ENCODE measurements around the gene CDR2L. TPM values are rescaled to one million over a fixed set of nuclear protein-coding genes. Genes with fewer than 3 reads are reported as not detected.

CDR2L gene
- polyA plus RNA-seq, 3 donors, result 0.05 TPM; not detected in 2

DNA sequence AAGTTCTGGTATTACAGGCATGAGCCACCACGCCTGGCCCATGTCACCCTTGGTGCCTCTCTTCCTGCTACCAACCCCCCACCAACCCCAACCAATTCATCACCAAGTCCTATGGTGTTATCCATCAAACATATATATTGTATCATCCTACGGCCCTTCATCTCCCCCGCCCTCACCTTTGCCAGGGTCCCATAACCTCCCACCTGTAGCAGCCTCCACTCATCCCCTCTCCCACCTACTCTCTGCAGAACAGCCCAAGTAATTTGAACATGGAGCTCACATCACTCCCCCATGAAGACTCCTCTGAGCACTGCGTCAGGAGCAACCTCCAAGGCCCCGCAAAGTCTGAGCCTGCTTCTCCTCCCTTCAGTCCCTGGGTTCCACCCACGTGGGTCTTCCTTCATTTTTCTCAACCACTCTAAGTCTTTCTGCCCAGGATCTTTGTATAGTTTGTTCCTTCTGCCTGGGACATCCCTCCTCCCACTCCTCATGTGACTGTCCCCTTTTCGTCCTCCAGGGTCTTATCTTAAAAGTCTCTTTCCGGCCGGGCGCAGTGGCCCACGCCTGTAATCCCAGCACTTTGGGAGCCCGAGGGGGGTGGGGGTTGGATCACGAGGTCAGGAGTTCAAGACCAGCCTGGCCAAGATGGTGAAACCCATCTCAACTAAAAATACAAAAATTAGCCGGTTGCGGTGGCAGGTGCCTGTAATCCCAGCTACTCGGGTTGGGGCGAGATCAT, 7.9 kb upstream of the CDR2L start:
- no peaks in the 10 kb centered on the region for H3K79me2 ChIP-seq (ENCODE audit: insufficient read depth, low read length)
- Mint-ChIP-seq H3K27ac (peak overlapping the region in 1 of 7 donors; percentile 17), H3K4me1 (peaks cover 16% of the 10 kb centered on the region), H3K36me3 (peaks cover 0 to 2% of the 10 kb centered on the region in 2 donors), H3K27me3 (ENCODE audit: low read depth in 3 of 3) (peaks cover 62 to 82% (median 75%) of the 10 kb centered on the region in 3 donors), H3K9me3 (peaks cover 0 to 12% (median 3%) of the 10 kb centered on the region in 7 donors), H3K4me3 (peak overlapping the region in 1 of 2 donors; percentile 31)
- H3K27me3 ChIP-seq (ENCODE audit: control insufficient read depth in 2 of 2, insufficient read depth in 2 of 2, low read length in 2 of 2), result peaks cover 23 to 51% of the 10 kb centered on the region in 2 donors
- H3K4me2 ChIP-seq (replicated peaks; ENCODE audit: extremely low read depth, low read length, poor library complexity, severe bottlenecking), result no peak overlapping the region
- intact Hi-C loops (cut with micrococcal nuclease), result loop anchor here in 1 of 2 donors (10.0 kb wide), 1 partner anchor 55 kb away; no protein-coding TSS in a partner anchor
- H2AFZ ChIP-seq (ENCODE audit: insufficient read depth, low read depth, low read length, poor library complexity, severe bottlenecking), result no peak overlapping the region
- WGBS (ENCODE audit: insufficient coverage), result 80% methylated on average over 11 of the region's 17 CpGs
- H4K20me1 ChIP-seq (ENCODE audit: insufficient read depth, low read length), result no peaks in the 10 kb centered on the region
- TF ChIP-seq CTCF (IDR thresholded peaks at IDR 0.05), result no peak
- H3K9me3 ChIP-seq (replicated peaks in 1 of 2; ENCODE audit: control insufficient read depth in 1 of 2, insufficient read depth in 1 of 2, low read length in 2 of 2), result no peaks in the 10 kb centered on the region
- H3K4me1 ChIP-seq (ENCODE audit: control insufficient read depth in 1 of 2, insufficient read depth in 2 of 2, low read length in 2 of 2), result peaks cover 13 to 17% of the 10 kb centered on the region in 2 donors
- H3K4me3 ChIP-seq (replicated peaks in 1 of 3; ENCODE audit: low read depth in 2 of 3, low read length in 3 of 3), result no peak overlapping the region
- DNase-seq, result no peak
- no peaks in the 10 kb centered on the region for H3K36me3 ChIP-seq (replicated peaks in 1 of 2; ENCODE audit: control insufficient read depth in 1 of 2, insufficient read depth in 2 of 2, low read length in 2 of 2)
- no peak overlapping the region for H3K27ac ChIP-seq (ENCODE audit: low read depth in 1 of 2, low read length in 2 of 2)
- no peak overlapping the region for H3K9ac ChIP-seq (ENCODE audit: insufficient read depth, low read length, poor library complexity, severe bottlenecking)

- peak overlapping the region; percentile 24 to 76 (median 27) for H3K4me3 ChIP-seq (replicated peaks in 1 of 3; ENCODE audit: low read depth in 2 of 3, low read length in 3 of 3)
- H3K9ac ChIP-seq (ENCODE audit: insufficient read depth, low read length, poor library complexity, severe bottlenecking), result peak overlapping the region; percentile 34
- H3K36me3 ChIP-seq (replicated peaks in 1 of 2; ENCODE audit: control insufficient read depth in 1 of 2, insufficient read depth in 2 of 2, low read length in 2 of 2), result no peaks in the 10 kb centered on the region
- H3K4me3 Mint-ChIP-seq, result peak overlapping the region; percentile 79 to 92
- peaks cover 0 to 2% of the 10 kb centered on the region in 2 donors for H3K36me3 Mint-ChIP-seq
- WGBS (ENCODE audit: insufficient coverage), result 66% methylated on average over 5 of the region's 16 CpGs
- peaks cover 59 to 73% (median 72%) of the 10 kb centered on the region in 3 donors for H3K27me3 Mint-ChIP-seq (ENCODE audit: low read depth in 3 of 3)
- H3K9me3 Mint-ChIP-seq, result peaks cover 0 to 12% (median 3%) of the 10 kb centered on the region in 7 donors
- TF ChIP-seq CTCF (IDR thresholded peaks at IDR 0.05), result no peak
- H2AFZ ChIP-seq (ENCODE audit: insufficient read depth, low read depth, low read length, poor library complexity, severe bottlenecking), result peak overlapping the region; percentile 85
- H3K4me1 Mint-ChIP-seq, result peaks cover 25% of the 10 kb centered on the region
- no peak for DNase-seq
- H3K4me2 ChIP-seq (replicated peaks; ENCODE audit: extremely low read depth, low read length, poor library complexity, severe bottlenecking), result peak overlapping the region; percentile 77
- H3K27ac ChIP-seq (ENCODE audit: low read depth in 1 of 2, low read length in 2 of 2), result no peak overlapping the region
- peaks cover 21 to 55% of the 10 kb centered on the region in 2 donors for H3K27me3 ChIP-seq (ENCODE audit: control insufficient read depth in 2 of 2, insufficient read depth in 2 of 2, low read length in 2 of 2)
- peaks cover 23 to 27% of the 10 kb centered on the region in 2 donors for H3K4me1 ChIP-seq (ENCODE audit: control insufficient read depth in 1 of 2, insufficient read depth in 2 of 2, low read length in 2 of 2)
- intact Hi-C loops (cut with micrococcal nuclease), result loop anchor here in 1 of 2 donors (10.0 kb wide), 1 partner anchor 53 kb away; no protein-coding TSS in a partner anchor
- no peaks in the 10 kb centered on the region for H4K20me1 ChIP-seq (ENCODE audit: insufficient read depth, low read length)
- no peaks in the 10 kb centered on the region for H3K79me2 ChIP-seq (ENCODE audit: insufficient read depth, low read length)
- H3K27ac Mint-ChIP-seq, result peak overlapping the region in 4 of 7 donors; percentile 21 to 81 (median 30)
- H3K9me3 ChIP-seq (replicated peaks in 1 of 2; ENCODE audit: control insufficient read depth in 1 of 2, insufficient read depth in 1 of 2, low read length in 2 of 2), result no peaks in the 10 kb centered on the region
Observed at GRCh38 chr17:74981318-74981978, 6.0 kb upstream of the CDR2L start.

All from CD14-positive monocyte (primary cell).